ENCODE data around the gene VPREB3.

VPREB3 gene

GRCh38 chr22:23781511-23782183, 27.4 kb upstream of the VPREB3 start:
- no peak overlapping the region for H3K4me3 ChIP-seq (ENCODE audit: low read depth, low read length)
- no peak for TF ChIP-seq CTCF (IDR thresholded peaks at IDR 0.05; ENCODE audit: low read depth, low read length)

DNA sequence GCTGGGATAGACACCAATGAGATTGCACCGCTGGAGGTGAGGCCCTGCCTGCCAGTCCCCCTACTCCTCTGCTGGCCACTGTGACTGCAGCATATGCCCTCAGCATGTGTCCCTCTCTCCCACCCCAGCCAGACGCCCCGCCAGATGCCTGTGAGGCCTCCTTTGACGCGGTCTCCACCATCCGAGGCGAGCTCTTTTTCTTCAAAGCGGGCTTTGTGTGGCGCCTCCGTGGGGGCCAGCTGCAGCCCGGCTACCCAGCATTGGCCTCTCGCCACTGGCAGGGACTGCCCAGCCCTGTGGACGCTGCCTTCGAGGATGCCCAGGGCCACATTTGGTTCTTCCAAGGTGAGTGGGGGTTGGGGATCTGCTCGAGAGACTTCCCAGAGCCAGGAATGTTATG, 26.8 kb upstream of the VPREB3 start:
- no peak for TF ChIP-seq CTCF (IDR thresholded peaks at IDR 0.05; ENCODE audit: low read depth, low read length)
- H3K4me3 ChIP-seq (ENCODE audit: low read depth, low read length): no peak overlapping the region

DNA sequence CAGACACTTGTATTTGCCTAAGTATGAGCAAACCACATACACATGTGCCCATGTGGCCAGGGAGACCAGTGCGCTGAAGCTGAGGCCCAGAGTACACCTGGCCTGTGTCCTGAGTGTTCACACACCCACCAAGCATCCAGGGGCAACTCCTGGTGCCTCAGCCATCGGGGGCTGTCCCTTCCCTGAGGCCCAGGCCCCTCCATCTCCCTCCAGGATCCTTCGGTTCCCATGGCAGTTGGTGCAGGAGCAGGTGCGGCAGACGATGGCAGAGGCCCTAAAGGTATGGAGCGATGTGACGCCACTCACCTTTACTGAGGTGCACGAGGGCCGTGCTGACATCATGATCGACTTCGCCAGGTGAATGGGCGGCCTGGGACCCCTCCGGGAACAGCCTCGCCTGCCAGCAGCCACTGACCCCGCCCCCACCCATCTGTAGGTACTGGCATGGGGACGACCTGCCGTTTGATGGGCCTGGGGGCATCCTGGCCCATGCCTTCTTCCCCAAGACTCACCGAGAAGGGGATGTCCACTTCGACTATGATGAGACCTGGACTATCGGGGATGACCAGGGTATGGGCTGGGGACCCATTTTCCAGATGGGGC, 26.0 kb upstream of the VPREB3 start:
- H3K4me3 ChIP-seq (ENCODE audit: low read depth, low read length): no peak overlapping the region
- TF ChIP-seq CTCF (IDR thresholded peaks at IDR 0.05; ENCODE audit: low read depth, low read length): no peak

DNA sequence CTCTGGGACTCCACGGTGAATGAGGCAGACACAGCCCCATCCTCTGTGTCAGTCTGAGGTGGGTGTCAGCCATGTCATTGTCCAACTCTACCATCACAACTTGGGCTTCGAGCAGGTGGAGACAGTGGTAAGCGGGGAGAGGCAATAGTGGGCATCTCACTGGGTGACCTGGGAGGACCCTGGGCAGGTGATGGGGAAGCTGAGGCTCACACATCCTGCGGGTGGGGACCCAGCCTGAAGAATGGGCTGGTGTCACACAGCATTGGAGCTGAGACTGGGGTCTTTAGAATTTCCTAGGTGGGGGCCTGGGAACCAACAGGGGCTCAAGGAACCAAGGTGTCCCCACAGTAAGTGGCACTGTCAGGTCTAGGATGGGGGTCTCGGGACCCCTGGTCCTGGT, 25.5 kb upstream of the VPREB3 start:
- no peak for TF ChIP-seq CTCF (IDR thresholded peaks at IDR 0.05; ENCODE audit: low read depth, low read length)
- no peak overlapping the region for H3K4me3 ChIP-seq (ENCODE audit: low read depth, low read length)

DNA sequence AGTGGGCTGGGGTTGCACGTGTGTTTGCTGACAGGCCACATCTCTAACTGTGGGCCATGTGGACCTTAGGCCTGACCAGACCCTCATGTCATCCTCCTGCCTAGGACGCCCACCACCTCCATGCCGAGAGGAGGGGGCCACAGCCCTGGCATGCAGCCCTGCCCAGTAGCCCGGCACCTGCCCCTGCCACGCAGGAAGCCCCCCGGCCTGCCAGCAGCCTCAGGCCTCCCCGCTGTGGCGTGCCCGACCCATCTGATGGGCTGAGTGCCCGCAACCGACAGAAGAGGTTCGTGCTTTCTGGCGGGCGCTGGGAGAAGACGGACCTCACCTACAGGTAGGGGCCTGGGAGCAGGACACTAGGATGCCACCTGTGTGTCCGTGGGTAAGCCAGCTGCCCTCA, 24.9 kb upstream of the VPREB3 start:
- no peak overlapping the region for H3K4me3 ChIP-seq (ENCODE audit: low read depth, low read length)

DNA sequence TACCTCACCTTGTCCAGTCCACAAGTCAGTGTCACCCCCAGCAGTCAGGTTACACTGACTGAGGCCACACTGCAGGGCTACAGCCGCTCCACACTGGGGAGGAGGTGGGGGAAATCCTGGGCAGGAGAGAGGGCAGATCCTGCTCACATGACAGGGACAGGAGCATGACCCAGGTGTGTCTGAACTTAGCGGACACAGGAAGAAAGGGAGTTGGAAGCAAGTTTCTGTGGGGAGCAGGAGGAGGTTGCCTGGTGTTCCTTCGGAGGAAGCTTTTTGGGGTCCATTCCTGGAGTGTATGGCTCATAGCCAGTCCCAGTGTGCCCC, 24.3 kb upstream of the VPREB3 start:
- no peak overlapping the region for H3K4me3 ChIP-seq (ENCODE audit: low read depth, low read length)
- TF ChIP-seq CTCF (IDR thresholded peaks at IDR 0.05; ENCODE audit: low read depth, low read length): no peak

More for the DNA sequence above, 24.9 kb upstream of the VPREB3 start:
- no peak for TF ChIP-seq CTCF (IDR thresholded peaks at IDR 0.05; ENCODE audit: low read depth, low read length)

DNA sequence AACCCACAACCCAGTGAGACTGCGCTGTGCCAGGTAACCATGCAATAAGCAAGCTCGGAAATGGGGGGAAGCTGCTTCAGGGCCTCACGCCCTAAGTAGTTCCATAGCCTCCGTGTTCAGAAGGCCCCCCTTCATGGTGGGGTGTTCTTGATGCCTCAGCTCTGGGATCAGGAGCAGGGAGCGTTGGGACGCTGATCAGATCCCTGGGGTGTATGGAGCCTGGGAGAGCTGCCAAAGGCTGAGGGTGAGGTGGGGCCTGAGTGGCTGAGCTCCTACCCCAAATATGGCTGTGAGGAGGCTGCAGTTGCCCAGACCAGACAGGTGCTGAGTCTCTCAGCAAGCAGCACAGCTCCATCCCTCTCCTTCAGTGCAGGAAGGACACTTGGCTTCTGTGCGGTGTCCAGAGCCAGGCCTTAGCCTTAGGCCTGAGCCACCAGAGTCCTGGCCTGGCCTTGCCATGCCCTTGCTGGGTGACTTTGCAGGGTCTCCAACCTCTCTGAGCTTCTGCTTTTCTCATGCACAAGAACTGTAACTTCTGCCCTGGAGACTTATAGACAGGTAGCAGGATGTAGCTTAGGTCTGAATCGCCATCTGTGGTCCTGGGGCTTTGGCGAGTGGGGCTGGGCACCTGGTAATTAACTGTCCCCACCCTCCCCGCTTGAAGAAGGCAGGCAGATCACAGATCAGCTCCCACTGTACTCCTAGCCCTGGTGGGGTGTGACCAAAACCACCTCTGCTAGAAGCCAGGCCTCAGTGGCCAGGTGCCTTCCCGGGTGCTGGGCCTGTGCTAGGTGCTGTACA, 23.8 kb upstream of the VPREB3 start:
- no peak for TF ChIP-seq CTCF (IDR thresholded peaks at IDR 0.05; ENCODE audit: low read depth, low read length)
- no peak overlapping the region for H3K4me3 ChIP-seq (ENCODE audit: low read depth, low read length)

Measured in WI38 (cell line).